Measurements from ENCODE around the gene ARHGAP23. TPM values are rescaled to one million over a fixed set of nuclear protein-coding genes. Genes with fewer than 3 reads are reported as not detected.

Gene ARHGAP23
- total RNA-seq, 1 experiment from 2014 or later: 129 TPM

DNA sequence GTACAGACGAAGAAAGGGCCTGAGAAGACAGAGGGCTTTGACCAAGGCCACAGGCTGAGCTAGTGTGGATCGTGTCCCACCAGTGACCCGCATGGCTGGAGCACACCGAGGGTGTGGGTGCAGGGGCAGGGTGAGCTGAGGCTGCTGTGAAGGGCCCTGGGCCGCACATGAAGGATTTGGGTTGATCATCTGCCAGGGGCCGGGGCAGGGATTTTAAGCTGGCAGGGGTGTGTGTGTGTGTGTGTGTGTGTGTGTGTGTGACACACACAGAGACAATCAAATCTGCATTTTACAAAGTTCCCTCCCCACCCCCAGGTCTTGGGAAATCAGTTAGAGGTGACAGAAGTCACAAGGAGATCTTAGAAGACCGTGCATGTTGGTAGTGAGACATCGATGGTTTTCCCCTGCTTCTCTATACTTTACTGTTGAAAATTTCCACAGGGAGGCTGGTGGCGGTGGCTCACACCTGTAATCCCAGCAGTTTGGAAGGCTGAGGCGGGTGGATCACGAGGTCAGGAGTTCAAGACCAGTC is 112.3 kb downstream of the ARHGAP23 start:
- H2AFZ ChIP-seq: no peak overlapping the region
- ChIA-PET POLR2A (ENCODE audit: unreplicated experiment) (no interaction called here), CTCF (no interaction called here)
- BruUV-seq (replicated peaks): no TSS peak
- no peak overlapping the region for H3K4me2 ChIP-seq
- no peak overlapping the region for H3K4me3 ChIP-seq
- no peaks in the 10 kb centered on the region for H3K9me3 ChIP-seq (ENCODE audit: insufficient read depth, low read depth)
- H4K20me1 ChIP-seq (ENCODE audit: insufficient read depth): no peaks in the 10 kb centered on the region
- no peak overlapping the region for H3K27ac ChIP-seq
- TF ChIP-seq, protein P1, sequence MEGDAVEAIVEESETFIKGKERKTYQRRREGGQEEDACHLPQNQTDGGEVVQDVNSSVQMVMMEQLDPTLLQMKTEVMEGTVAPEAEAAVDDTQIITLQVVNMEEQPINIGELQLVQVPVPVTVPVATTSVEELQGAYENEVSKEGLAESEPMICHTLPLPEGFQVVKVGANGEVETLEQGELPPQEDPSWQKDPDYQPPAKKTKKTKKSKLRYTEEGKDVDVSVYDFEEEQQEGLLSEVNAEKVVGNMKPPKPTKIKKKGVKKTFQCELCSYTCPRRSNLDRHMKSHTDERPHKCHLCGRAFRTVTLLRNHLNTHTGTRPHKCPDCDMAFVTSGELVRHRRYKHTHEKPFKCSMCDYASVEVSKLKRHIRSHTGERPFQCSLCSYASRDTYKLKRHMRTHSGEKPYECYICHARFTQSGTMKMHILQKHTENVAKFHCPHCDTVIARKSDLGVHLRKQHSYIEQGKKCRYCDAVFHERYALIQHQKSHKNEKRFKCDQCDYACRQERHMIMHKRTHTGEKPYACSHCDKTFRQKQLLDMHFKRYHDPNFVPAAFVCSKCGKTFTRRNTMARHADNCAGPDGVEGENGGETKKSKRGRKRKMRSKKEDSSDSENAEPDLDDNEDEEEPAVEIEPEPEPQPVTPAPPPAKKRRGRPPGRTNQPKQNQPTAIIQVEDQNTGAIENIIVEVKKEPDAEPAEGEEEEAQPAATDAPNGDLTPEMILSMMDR (conservative IDR thresholded peaks at IDR 0.05): no peak
- TF ChIP-seq EZH2 (IDR thresholded peaks at IDR 0.05; ENCODE audit: low read depth): no peak
- H3K4me1 ChIP-seq (replicated peaks; ENCODE audit: insufficient read depth): no peaks in the 10 kb centered on the region
- H3K9me2 ChIP-seq (ENCODE audit: insufficient read depth): no peaks in the 10 kb centered on the region
- DNase-seq: no peak
- intact Hi-C loops (cut with micrococcal nuclease; ENCODE audit: unreplicated experiment): no loop called here
- no peaks in the 10 kb centered on the region for H3K27me3 ChIP-seq (ENCODE audit: insufficient read depth, low read depth)
- no peaks in the 10 kb centered on the region for H3K36me3 ChIP-seq (ENCODE audit: low read depth)
- no peaks in the 10 kb centered on the region; the same call in 1 of the 2 replicates for H3F3A ChIP-seq (ENCODE audit: insufficient read depth, low read depth)
- H3K79me2 ChIP-seq (ENCODE audit: low read depth): no peaks in the 10 kb centered on the region

DNA sequence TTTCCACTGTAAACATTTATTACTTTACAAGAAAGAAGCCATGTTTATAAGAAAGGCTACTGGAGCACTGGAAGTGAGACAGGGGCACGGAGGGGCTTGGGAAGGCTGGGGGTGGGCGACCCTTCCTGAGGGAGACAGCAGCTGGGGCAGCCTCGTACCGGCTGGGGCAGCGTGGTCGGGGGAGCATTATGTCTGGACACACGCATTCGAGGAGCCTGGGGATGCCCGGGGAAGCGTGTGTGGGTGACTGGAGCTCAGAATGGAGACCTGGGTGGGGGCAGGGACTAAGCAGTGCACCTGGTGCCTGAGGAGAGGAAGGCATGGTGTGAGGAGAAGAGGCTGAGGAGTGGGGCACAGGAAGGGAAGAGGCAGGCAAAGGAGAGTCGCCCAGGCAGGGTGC is 113.0 kb downstream of the ARHGAP23 start:
- CTCF ChIA-PET: no interaction called here

DNA sequence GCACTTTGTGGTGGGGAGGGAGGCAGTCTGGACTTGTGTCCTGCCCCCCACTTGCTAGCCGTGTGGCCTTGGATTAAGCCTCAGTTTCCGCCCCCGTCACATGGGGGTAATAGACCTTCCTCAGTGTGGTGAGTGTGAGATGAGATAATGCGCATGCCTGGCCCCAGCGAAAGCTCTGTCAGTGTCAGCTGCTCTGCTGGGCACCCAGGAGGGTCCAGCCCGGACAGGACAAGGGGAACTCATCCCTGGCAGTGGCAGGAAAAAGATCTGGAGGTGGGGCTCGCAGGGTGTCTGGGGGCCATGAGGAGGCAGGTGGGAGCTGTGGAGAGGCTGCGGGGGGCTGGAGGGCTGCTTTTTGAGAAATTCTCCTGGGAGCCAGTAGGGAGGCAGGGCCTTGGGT is 114.0 kb downstream of the ARHGAP23 start:
- Histone ChIP-seq H3K36me3 (ENCODE audit: low read depth) (no peaks in the 10 kb centered on the region), H3K79me2 (ENCODE audit: low read depth) (no peaks in the 10 kb centered on the region), H3K4me2 (no peak overlapping the region), H3K9me2 (ENCODE audit: insufficient read depth) (no peaks in the 10 kb centered on the region), H3F3A (ENCODE audit: insufficient read depth, low read depth) (no peaks in the 10 kb centered on the region), H3K4me3 (no peak overlapping the region), H3K4me1 (replicated peaks; ENCODE audit: insufficient read depth) (no peaks in the 10 kb centered on the region), H3K27ac (no peak overlapping the region), H3K27me3 (ENCODE audit: insufficient read depth, low read depth) (no peaks in the 10 kb centered on the region), H2AFZ (no peak overlapping the region), H4K20me1 (ENCODE audit: insufficient read depth) (no peaks in the 10 kb centered on the region), H3K9me3 (ENCODE audit: insufficient read depth, low read depth) (no peaks in the 10 kb centered on the region)
- TF ChIP-seq EZH2 (IDR thresholded peaks at IDR 0.05; ENCODE audit: low read depth): no peak
- TF ChIP-seq, protein P1 (conservative IDR thresholded peaks at IDR 0.05): no peak
- DNase-seq: no peak
- ChIA-PET POLR2A (ENCODE audit: unreplicated experiment) (no interaction called here), CTCF (no interaction called here)
- no TSS peak for BruUV-seq (replicated peaks)
- intact Hi-C loops (cut with micrococcal nuclease; ENCODE audit: unreplicated experiment): no loop called here

More for the DNA sequence above, 113.0 kb downstream of the ARHGAP23 start:
- intact Hi-C loops (cut with micrococcal nuclease; ENCODE audit: unreplicated experiment): no loop called here
- no peak for DNase-seq
- BruUV-seq (replicated peaks): no TSS peak
- Histone ChIP-seq H2AFZ (no peak overlapping the region), H3K27ac (no peak overlapping the region), H3K4me1 (replicated peaks; ENCODE audit: insufficient read depth) (no peaks in the 10 kb centered on the region), H3K4me2 (no peak overlapping the region), H3K9me2 (ENCODE audit: insufficient read depth) (no peaks in the 10 kb centered on the region), H3K9me3 (ENCODE audit: insufficient read depth, low read depth) (no peaks in the 10 kb centered on the region), H4K20me1 (ENCODE audit: insufficient read depth) (no peaks in the 10 kb centered on the region), H3F3A (ENCODE audit: insufficient read depth, low read depth) (no peaks in the 10 kb centered on the region), H3K36me3 (ENCODE audit: low read depth) (no peaks in the 10 kb centered on the region), H3K4me3 (no peak overlapping the region), H3K27me3 (ENCODE audit: insufficient read depth, low read depth) (no peaks in the 10 kb centered on the region), H3K79me2 (ENCODE audit: low read depth) (no peaks in the 10 kb centered on the region)
- TF ChIP-seq EZH2 (IDR thresholded peaks at IDR 0.05; ENCODE audit: low read depth): no peak
- TF ChIP-seq, protein P1 (conservative IDR thresholded peaks at IDR 0.05): no peak
- POLR2A ChIA-PET (ENCODE audit: unreplicated experiment): no interaction called here
